GM12878 (cell line): ENCODE data around the gene PLEKHG2. TPM values are rescaled to one million over a fixed set of nuclear protein-coding genes. Genes with fewer than 3 reads are reported as not detected.

ENCODE experiments used
- ATAC-seq: fragments of 200-7000 bp; cut with Tn5 transposase; 3 replicates; pipeline ENCODE4 v1.9.1; 2020; ENCODE audit warnings: mild to moderate bottlenecking, moderate library complexity
- BruUV-seq: library from RNA; stranded (reverse); fragments of 400-500 nt; replicated peaks from 2 replicates; lab custom pipeline; 2021; lab: Mats Ljungman, UMichigan
- CTCF ChIA-PET: fragments of 300-600 bp; sonication (Branson Sonifier 250); formaldehyde crosslinking; extraction: SDS; loops from one replicate; lab custom pipeline; 2021; ENCODE audit warnings: inconsistent platforms; lab: Yijun Ruan, JAX
- POLR2A ChIA-PET: fragments of 350-600 bp; formaldehyde crosslinking; extraction: SDS; loops from one replicate; lab custom pipeline; 2021; ENCODE audit warnings: inconsistent platforms; lab: Charles Lee
- RAD21 ChIA-PET: fragments of 300-600 bp; sonication (Branson Sonifier 250); formaldehyde crosslinking; loops from one replicate; lab custom pipeline; 2023; ENCODE audit warnings: antibody characterized with exemption; ENCODE audit not compliant: unreplicated experiment; lab: Charles Lee
- SMC1A ChIA-PET: fragments of 300-600 bp; sonication (Branson Sonifier 250); formaldehyde crosslinking; loops from one replicate; lab custom pipeline; 2023; ENCODE audit not compliant: unreplicated experiment, uncharacterized antibody; lab: Charles Lee
- DNase-seq: peaks from one replicate; pipeline ENCODE4 v3.0.0-alpha.2; 2011; ENCODE audit warnings: low read depth, low spot score
- FAIRE-seq: peaks from 3 replicates; lab custom pipeline; 2011; peaks lifted over from hg19 to GRCh38; lab: Jason Lieb, UNC
- H2AFZ ChIP-seq: 2 replicates; pipeline ENCODE4 v1.6.0; 2011; ENCODE audit warnings: low read depth, low read length, control low read depth; ENCODE audit not compliant: control insufficient read depth
- H3K27ac ChIP-seq: 2 replicates; pipeline ENCODE4 v1.5.1; 2011; ENCODE audit warnings: control low read depth; ENCODE audit not compliant: control insufficient read depth, insufficient read depth
- H3K27me3 ChIP-seq, 2 experiments: replicated peaks in 1 of 2; 2 replicates each; pipeline versions ENCODE4 v1.6.0 to v1.6.1; 2011; ENCODE audit warnings: low read length in 1 of 2; ENCODE audit not compliant: control insufficient read depth in 2 of 2, insufficient read depth in 2 of 2
- H3K36me3 ChIP-seq, 2 experiments: 2 replicates each; pipeline ENCODE4 v1.5.1; 2011; ENCODE audit warnings: low read length in 1 of 2; ENCODE audit not compliant: control insufficient read depth in 2 of 2, insufficient read depth in 2 of 2
- H3K4me1 ChIP-seq: 2 replicates; pipeline ENCODE4 v1.6.1; 2011; ENCODE audit warnings: mild to moderate bottlenecking, low read length, moderate library complexity, mixed read lengths; ENCODE audit not compliant: control insufficient read depth, insufficient read depth
- H3K4me2 ChIP-seq: 2 replicates; pipeline ENCODE4 v1.6.0; 2011; ENCODE audit warnings: control low read depth; ENCODE audit not compliant: control insufficient read depth, insufficient read depth
- H3K4me3 ChIP-seq: fragments of 200-600 bp; sonication (generic); 2 replicates; pipeline ENCODE4 v1.5.1; 2016
- H3K79me2 ChIP-seq: 2 replicates; pipeline ENCODE4 v1.6.0; 2011; ENCODE audit warnings: low read length; ENCODE audit not compliant: control insufficient read depth, insufficient read depth
- H3K9ac ChIP-seq: 2 replicates; pipeline ENCODE4 v1.8.0; 2011; ENCODE audit warnings: low read length, control low read depth, mixed read lengths; ENCODE audit not compliant: control insufficient read depth, insufficient read depth
- H3K9me3 ChIP-seq: replicated peaks from 3 replicates; pipeline ENCODE4 v1.5.1; 2011; ENCODE audit warnings: mild to moderate bottlenecking, low read length; ENCODE audit not compliant: control insufficient read depth, insufficient read depth
- H4K20me1 ChIP-seq: 2 replicates; pipeline ENCODE4 v1.6.0; 2011; ENCODE audit not compliant: control insufficient read depth, insufficient read depth
- CTCF ChIP-seq, 3 experiments: IDR thresholded peaks in 2 of 3; conservative IDR thresholded peaks in 1 of 3; 2 replicates each; pipeline ENCODE4 v1.5.1; 2011; ENCODE audit warnings: low read depth in 3 of 3, low read length in 3 of 3, mild to moderate bottlenecking in 3 of 3, control low read depth in 2 of 3, moderate library complexity in 2 of 3, inconsistent platforms in 1 of 3, mixed read lengths in 1 of 3; ENCODE audit not compliant: control insufficient read depth in 2 of 3, insufficient read depth in 1 of 3; ENCODE audit errors: extremely low read depth in 1 of 3
- PAX5 ChIP-seq: IDR thresholded peaks from 2 replicates; pipeline ENCODE4 v1.6.1; 2011; ENCODE audit warnings: low read depth, low read length, borderline replicate concordance
- RAD21 ChIP-seq: IDR thresholded peaks from 2 replicates; pipeline ENCODE4 v1.6.1; 2011; ENCODE audit warnings: mild to moderate bottlenecking, low read depth, low read length, moderate library complexity; ENCODE audit not compliant: insufficient read depth
- SREBF1 ChIP-seq: IDR thresholded peaks from 2 replicates; pipeline ENCODE4 v1.6.1; 2012; ENCODE audit warnings: mild to moderate bottlenecking, low read length
- ZBTB4 ChIP-seq: fragments of 450-650 bp; formaldehyde crosslinking; IDR thresholded peaks from 2 replicates; pipeline ENCODE4 v1.4.0; 2022; ENCODE audit warnings: mild to moderate bottlenecking, moderate library complexity
- ZBTB40 ChIP-seq: fragments of 450-650 bp; IDR thresholded peaks from 2 replicates; pipeline ENCODE4 v1.6.1; 2016; ENCODE audit warnings: mild to moderate bottlenecking, moderate library complexity, borderline replicate concordance
- ZNF592 ChIP-seq: fragments of 450-650 bp; IDR thresholded peaks from 2 replicates; pipeline ENCODE4 v1.6.1; 2017; ENCODE audit warnings: mild to moderate bottlenecking, moderate library complexity
- WGBS: methylation state at CpG from one replicate; pipeline ENCODE4 v1.1.6; 2016; ENCODE audit warnings: low lambda C conversion rate; ENCODE audit not compliant: insufficient replicate concordance, insufficient coverage; ENCODE audit errors: missing lambda C conversion rate; 5-methylcytosine and 5-hydroxymethylcytosine counted together
- in situ Hi-C: fragments of 300-500 bp; cut with MboI; formaldehyde crosslinking; loops from 9 replicates; pipeline ENCODE4 v1.14.3; 2018; ENCODE audit warnings: mixed read lengths
- intact Hi-C: fragments of 100-400 bp; cut with micrococcal nuclease; formaldehyde crosslinking; loops from one replicate; pipeline ENCODE4 v1.14.2; 2022; ENCODE audit not compliant: unreplicated experiment
- polyA plus RNA-seq, 11 experiments: library from polyadenylated mRNA; depleted of rRNA in 4 of 11; unstranded in 6 of 11; stranded (reverse) in 5 of 11; fragments of >200 nt; fragmentation: Nextera tagmentation in 4 of 11; fragmentation: Illumina TruSeq in 1 of 11; extraction: Ambion mirVana in 4 of 11; extraction: Trizol in 1 of 11; gene quantifications; 1 replicate in 1 of 11; 2 replicates in 10 of 11; pipeline versions ENCODE4 v1.2.1 to v1.2.3, GENCODE V29; 2011 to 2016; ENCODE audit warnings: inconsistent platforms in 2 of 11, missing spikeins in 2 of 11, low read depth in 1 of 11
- total RNA-seq, 4 experiments: library from RNA; depleted of rRNA in 3 of 4; stranded (reverse); fragments of >200 nt in 3 of 4; fragmentation: Illumina TruSeq in 1 of 4; extraction: Trizol in 1 of 4; gene quantifications; 2 replicates each; pipeline versions ENCODE4 v1.2.1 to v1.2.3, GENCODE V29; 2013 to 2021

Gene PLEKHG2
- total and polyA plus RNA-seq, 10 of the 15 experiments (the other 5 are each of a cell fraction or from before 2014, with no cell fraction given) = 3.0 to 62.5 (median 17.2) TPM

- CTCF ChIA-PET = interaction anchor here (0.7 to 2.3 kb wide), 23 partner anchors 9 to 302 kb away, joined by 3 to 218 read pairs (median 4); partner anchors contain the start of genes DLL3, EID2B, GMFG and MED29
- peak overlapping the region; percentile 4; the same call in 1 of the 2 replicates for H3K4me3 ChIP-seq
- TF ChIP-seq SREBF1 (no peak), ZBTB40 (no peak), CTCF (IDR thresholded peaks at IDR 0.05 in 2 of 3, conservative IDR thresholded peaks at IDR 0.05 in 1 of 3; ENCODE audit: control insufficient read depth in 2 of 3, extremely low read depth in 1 of 3, insufficient read depth in 1 of 3, low read depth in 3 of 3, low read length in 3 of 3) (peak; percentile 85 to 95 (median 94); a peak in 5 of 6 replicates), RAD21 (peak; percentile 96), ZBTB4 (CRISPR knock-in tag) (0 out of 2 replicates have a peak, but pooled peaks have one; percentile 7), ZNF592 (0 out of 2 replicates have a peak, but pooled peaks have one; percentile 34), PAX5 (0 out of 2 replicates have a peak, but pooled peaks have one; percentile 17)
These were observed 703 bp upstream of the PLEKHG2 start for GRCh38 chr19:39411832-39412099.

More at GRCh38 chr19:39411832-39412099, 703 bp upstream of the PLEKHG2 start:
- RAD21 ChIA-PET = interaction anchor here (0.6 to 2.3 kb wide), 16 partner anchors 12 to 289 kb away, joined by 3 to 159 read pairs (median 4); partner anchors contain the start of genes EID2B, GMFG, MED29 and PAF1
- Histone ChIP-seq H3K9ac (no peak overlapping the region; the same call in 1 of the 2 replicates), H3K27me3 (no peaks in the 10 kb centered on the region), H3K79me2 (peaks cover 62% of the 10 kb centered on the region), H3K9me3 (no peaks in the 10 kb centered on the region), H3K36me3 (peaks cover 2 to 6% of the 10 kb centered on the region in 2 experiments; a peak in 2 of 4 replicates), H3K4me1 (peaks cover 15% of the 10 kb centered on the region), H4K20me1 (no peaks in the 10 kb centered on the region), H2AFZ (no peak overlapping the region), H3K4me2 (peak overlapping the region; percentile 77), H3K27ac (peak overlapping the region; percentile 100)
- WGBS = 0% methylated on average over 7 of the region's 7 CpGs
- in situ Hi-C loops = loop anchor here (5.0 kb wide), 1 partner anchor 289 kb away; no protein-coding TSS in a partner anchor
- DNase-seq = peak; percentile 89
- peak; percentile 39 for ATAC-seq
- SMC1A ChIA-PET = interaction anchor here (1.0 to 2.3 kb wide), 12 partner anchors 13 to 290 kb away, joined by 3 to 146 read pairs (median 4); partner anchors contain the start of genes EID2B, MED29, PAF1 and RPS16
- intact Hi-C loops = loop anchor here (1.0 to 10.0 kb wide), 9 partner anchors 10 to 379 kb away; partner anchors contain the start of genes EID2B, FBXO27, PAK4 and SAMD4B
- POLR2A ChIA-PET = interaction anchor here (1.0 to 2.3 kb wide), 8 partner anchors 8 to 77 kb away, joined by 4 to 40 read pairs (median 6); partner anchors contain the start of genes GMFG, MED29, PAF1 and RPS16
- no TSS peak for BruUV-seq
- FAIRE-seq = peak; percentile 97
